ENCODE measurements around the gene KDM8.

The KDM8 gene

GRCh38 chr16:27232901-27233625 lies 29.7 kb downstream of the KDM8 start:
- no peak for DNase-seq

GRCh38 chr16:27233731-27234130 lies 30.4 kb downstream of the KDM8 start:
- no peak for DNase-seq

- no peak for DNase-seq
These were observed 30.8 kb downstream of the KDM8 start for GRCh38 chr16:27234171-27234570.

GRCh38 chr16:27234603-27235002 lies 31.3 kb downstream of the KDM8 start:
- DNase-seq = no peak

- no peak for DNase-seq
These were observed 32.0 kb downstream of the KDM8 start for GRCh38 chr16:27235055-27235937.

GRCh38 chr16:27235938-27236245 lies 32.6 kb downstream of the KDM8 start:
- no peak for DNase-seq

GRCh38 chr16:27236635-27237218 lies 33.4 kb downstream of the KDM8 start:
- no peak for DNase-seq

GRCh38 chr16:27237219-27238015 lies 34.1 kb downstream of the KDM8 start:
- no peak for DNase-seq

GRCh38 chr16:27238016-27238587 lies 34.8 kb downstream of the KDM8 start:
- DNase-seq = no peak

- DNase-seq = no peak
These were observed 35.3 kb downstream of the KDM8 start for GRCh38 chr16:27238591-27238990.

GRCh38 chr16:27239026-27239425 lies 35.7 kb downstream of the KDM8 start:
- no peak for DNase-seq

GRCh38 chr16:27239906-27240655 lies 36.8 kb downstream of the KDM8 start:
- no peak for DNase-seq

- no peak for DNase-seq
These were observed 37.7 kb downstream of the KDM8 start for GRCh38 chr16:27240948-27241531.

- DNase-seq = no peak
These were observed 38.3 kb downstream of the KDM8 start for GRCh38 chr16:27241658-27242057.

- DNase-seq = no peak
These were observed 39.1 kb downstream of the KDM8 start for GRCh38 chr16:27242398-27242797.

- no peak for DNase-seq
These were observed 39.7 kb downstream of the KDM8 start for GRCh38 chr16:27242868-27243590.

- DNase-seq = no peak
These were observed 40.5 kb downstream of the KDM8 start for GRCh38 chr16:27243725-27244362.

GRCh38 chr16:27244363-27244755 lies 41.0 kb downstream of the KDM8 start:
- no peak for DNase-seq

- DNase-seq = no peak
These were observed 42.2 kb downstream of the KDM8 start for GRCh38 chr16:27245276-27246172.

All from NCI-H1417 treated with DMSO at 0.1 percent for 48 hours (cell line).